Measurements from ENCODE around the gene GPSM1. TPM values are rescaled to one million over a fixed set of nuclear protein-coding genes. Genes with fewer than 3 reads are reported as not detected.

Gene GPSM1
- total RNA-seq, 4 donors from 2014 or later, result 0.98 to 1.7 (median 1.2) TPM; not detected in 1

DNA sequence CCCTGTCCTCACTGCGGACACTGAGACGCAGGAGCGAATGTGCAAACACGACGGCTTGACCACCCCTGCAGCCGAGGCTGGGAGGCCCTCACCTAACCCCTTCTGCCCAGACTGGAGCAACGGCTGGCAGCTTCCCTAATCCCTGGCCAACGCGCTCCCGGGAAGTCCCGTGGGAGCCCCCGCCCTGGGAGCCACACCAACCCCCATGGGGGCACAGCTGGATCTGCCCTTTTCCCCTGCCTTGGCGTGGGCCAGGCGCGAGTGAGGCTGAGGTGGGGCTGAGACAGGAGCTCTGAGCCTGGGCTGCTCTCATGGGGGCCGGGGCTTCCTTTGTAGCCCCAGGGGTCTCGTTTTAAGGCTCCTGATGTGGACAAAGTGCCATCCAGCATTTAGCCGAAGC is 40.9 kb downstream of the GPSM1 start:
- no peaks in the 10 kb centered on the region for H3K9me3 ChIP-seq
- no peak for TF ChIP-seq POLR2A (IDR thresholded peaks at IDR 0.05)
- TF ChIP-seq, protein P1, sequence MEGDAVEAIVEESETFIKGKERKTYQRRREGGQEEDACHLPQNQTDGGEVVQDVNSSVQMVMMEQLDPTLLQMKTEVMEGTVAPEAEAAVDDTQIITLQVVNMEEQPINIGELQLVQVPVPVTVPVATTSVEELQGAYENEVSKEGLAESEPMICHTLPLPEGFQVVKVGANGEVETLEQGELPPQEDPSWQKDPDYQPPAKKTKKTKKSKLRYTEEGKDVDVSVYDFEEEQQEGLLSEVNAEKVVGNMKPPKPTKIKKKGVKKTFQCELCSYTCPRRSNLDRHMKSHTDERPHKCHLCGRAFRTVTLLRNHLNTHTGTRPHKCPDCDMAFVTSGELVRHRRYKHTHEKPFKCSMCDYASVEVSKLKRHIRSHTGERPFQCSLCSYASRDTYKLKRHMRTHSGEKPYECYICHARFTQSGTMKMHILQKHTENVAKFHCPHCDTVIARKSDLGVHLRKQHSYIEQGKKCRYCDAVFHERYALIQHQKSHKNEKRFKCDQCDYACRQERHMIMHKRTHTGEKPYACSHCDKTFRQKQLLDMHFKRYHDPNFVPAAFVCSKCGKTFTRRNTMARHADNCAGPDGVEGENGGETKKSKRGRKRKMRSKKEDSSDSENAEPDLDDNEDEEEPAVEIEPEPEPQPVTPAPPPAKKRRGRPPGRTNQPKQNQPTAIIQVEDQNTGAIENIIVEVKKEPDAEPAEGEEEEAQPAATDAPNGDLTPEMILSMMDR (IDR thresholded peaks at IDR 0.05 in 4 of 5, conservative IDR thresholded peaks at IDR 0.05 in 1 of 5), result no peak
- in situ Hi-C loops (cut with MboI; ENCODE audit: low sequenced_read_pairs in 4 of 4), result no loop called here
- H3K4me1 ChIP-seq, result peaks cover 5 to 7% of the 10 kb centered on the region in 2 donors
- H3K4me3 ChIP-seq, result no peak overlapping the region
- ATAC-seq (no peak), DNase-seq (no peak)
- H3K36me3 ChIP-seq, result no peaks in the 10 kb centered on the region
- no peak overlapping the region for H3K27ac ChIP-seq
- intact Hi-C loops (cut with DNase I; ENCODE audit: low total_unique reads), result no loop called here
- H3K27me3 ChIP-seq, result peaks cover 0 to 5% (median 0%) of the 10 kb centered on the region in 3 donors

DNA sequence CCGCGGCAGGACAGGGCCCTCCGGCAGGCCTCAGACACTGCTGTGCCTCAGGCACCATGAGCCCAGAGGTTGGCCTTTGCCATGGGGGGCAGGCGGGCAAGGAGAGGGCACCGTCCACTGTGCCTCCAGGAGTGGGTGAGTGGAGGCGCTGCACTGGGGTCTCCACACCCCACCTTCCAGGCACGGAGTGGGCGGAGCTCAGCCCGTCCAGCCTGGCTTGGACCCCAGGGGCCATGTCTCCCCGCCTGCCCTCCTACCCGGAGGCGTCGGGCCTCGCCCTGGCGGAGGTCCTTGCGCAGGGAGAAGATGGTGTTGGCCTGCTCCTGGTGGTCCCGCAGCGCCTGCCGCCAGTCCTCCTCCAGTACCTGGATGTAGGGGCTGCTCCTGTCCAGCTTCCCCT is 42.7 kb downstream of the GPSM1 start:
- peaks cover 0 to 5% (median 0%) of the 10 kb centered on the region in 3 donors for H3K27me3 ChIP-seq
- H3K27ac ChIP-seq, result no peak overlapping the region
- H3K4me3 ChIP-seq, result no peak overlapping the region
- intact Hi-C loops (cut with DNase I; ENCODE audit: low total_unique reads) (no loop called here), in situ Hi-C loops (cut with MboI; ENCODE audit: low sequenced_read_pairs in 4 of 4) (no loop called here)
- ATAC-seq (no peak), DNase-seq (no peak)
- TF ChIP-seq, protein P1 (IDR thresholded peaks at IDR 0.05 in 4 of 5, conservative IDR thresholded peaks at IDR 0.05 in 1 of 5), result no peak
- no peak for TF ChIP-seq POLR2A (IDR thresholded peaks at IDR 0.05)
- no peaks in the 10 kb centered on the region for H3K36me3 ChIP-seq
- H3K9me3 ChIP-seq, result no peaks in the 10 kb centered on the region
- no peaks in the 10 kb centered on the region for H3K4me1 ChIP-seq

DNA sequence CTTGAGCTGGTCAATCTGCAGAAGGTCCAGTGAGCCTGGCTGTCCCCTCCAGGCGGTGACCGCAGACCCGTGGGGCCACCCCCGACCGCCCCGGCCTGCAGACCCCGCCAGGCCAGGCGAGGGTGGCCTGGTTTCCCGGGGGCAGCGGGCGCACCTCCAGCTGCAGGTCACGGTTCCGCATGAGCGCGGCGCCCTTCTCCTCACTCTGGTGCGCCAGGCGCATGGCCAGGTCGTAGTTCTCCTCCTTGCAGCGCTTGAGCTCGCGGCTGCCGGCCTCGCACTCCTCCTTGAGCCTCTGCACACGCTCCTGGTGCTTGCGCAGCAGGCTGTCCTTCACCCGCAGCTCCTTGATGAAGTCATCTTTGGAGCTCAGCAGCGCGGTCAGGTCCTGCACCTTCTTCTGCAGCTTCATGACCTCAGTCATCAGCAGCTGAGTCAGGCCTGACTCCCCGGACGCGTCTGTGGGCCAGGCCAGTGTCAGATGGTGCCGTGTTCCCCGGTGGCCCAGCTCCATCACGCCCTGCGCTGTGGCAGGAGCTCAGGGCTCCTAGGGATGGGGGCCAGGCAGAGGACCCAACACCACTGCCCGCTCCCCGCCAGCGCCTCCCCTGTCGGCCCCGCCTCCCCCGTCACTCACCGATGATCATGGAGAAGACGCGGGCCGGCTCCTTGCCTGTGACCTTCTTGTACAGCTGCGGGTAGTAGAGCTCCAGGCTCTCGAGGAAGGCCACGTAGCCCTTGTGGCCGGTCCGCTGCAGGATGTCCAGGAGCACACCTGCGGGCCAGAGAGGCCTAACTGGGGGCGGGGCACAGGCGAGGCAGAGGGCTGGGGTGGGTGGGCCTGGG is 43.6 kb downstream of the GPSM1 start:
- intact Hi-C loops (cut with DNase I; ENCODE audit: low total_unique reads), result no loop called here
- Histone ChIP-seq H3K4me1 (no peaks in the 10 kb centered on the region), H3K36me3 (no peaks in the 10 kb centered on the region), H3K4me3 (no peak overlapping the region), H3K27me3 (peaks cover 0 to 5% (median 0%) of the 10 kb centered on the region in 3 donors), H3K9me3 (no peaks in the 10 kb centered on the region), H3K27ac (no peak overlapping the region)
- TF ChIP-seq, protein P1 (IDR thresholded peaks at IDR 0.05 in 4 of 5, conservative IDR thresholded peaks at IDR 0.05 in 1 of 5), result no peak
- TF ChIP-seq POLR2A (IDR thresholded peaks at IDR 0.05), result no peak
- in situ Hi-C loops (cut with MboI; ENCODE audit: low sequenced_read_pairs in 4 of 4), result no loop called here
- DNase-seq (no peak), ATAC-seq (no peak)

DNA sequence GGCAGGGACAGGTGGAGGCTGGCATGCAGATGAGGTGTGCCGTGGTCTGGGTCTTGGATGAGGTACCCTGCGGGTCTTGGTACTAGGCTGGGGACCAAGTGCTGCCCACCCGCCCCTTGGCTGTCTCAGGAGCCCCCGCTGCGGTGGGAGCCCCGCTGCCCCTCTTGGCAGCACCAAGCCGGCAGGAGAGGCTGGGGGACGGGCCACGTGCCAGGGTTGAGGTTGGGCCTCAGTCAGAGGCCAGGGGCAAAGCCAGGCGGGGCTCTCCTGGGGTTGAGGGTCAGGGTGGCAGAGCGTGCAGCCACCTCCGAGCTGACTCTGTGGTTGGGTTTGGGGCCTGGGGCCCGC is 44.2 kb downstream of the GPSM1 start:
- no peaks in the 10 kb centered on the region for H3K4me1 ChIP-seq
- H3K36me3 ChIP-seq, result no peaks in the 10 kb centered on the region
- no peak overlapping the region for H3K4me3 ChIP-seq
- in situ Hi-C loops (cut with MboI; ENCODE audit: low sequenced_read_pairs in 4 of 4), result no loop called here
- H3K27ac ChIP-seq, result no peak overlapping the region
- intact Hi-C loops (cut with DNase I; ENCODE audit: low total_unique reads), result no loop called here
- no peaks in the 10 kb centered on the region for H3K9me3 ChIP-seq
- TF ChIP-seq POLR2A (IDR thresholded peaks at IDR 0.05), result no peak
- TF ChIP-seq, protein P1 (IDR thresholded peaks at IDR 0.05 in 4 of 5, conservative IDR thresholded peaks at IDR 0.05 in 1 of 5), result no peak
- DNase-seq (no peak), ATAC-seq (no peak)
- peaks cover 0 to 5% (median 0%) of the 10 kb centered on the region in 3 donors for H3K27me3 ChIP-seq
